Thoracic aorta endothelial cell (primary cell): ENCODE data around the gene MKRN2OS. TPM values are rescaled to one million over a fixed set of nuclear protein-coding genes. Genes with fewer than 3 reads are reported as not detected.

Experiments
- small RNA-seq: library from RNA; depleted of rRNA; stranded (forward); fragments of <200 nt; gene quantifications from one replicate; pipeline ENCODE3, GENCODE V24; 2012
- total RNA-seq: library from RNA; depleted of rRNA; stranded (reverse); fragments of >200 nt; gene quantifications from 2 replicates; pipeline ENCODE4 v1.2.3, GENCODE V29; 2012

MKRN2OS gene, protein sequence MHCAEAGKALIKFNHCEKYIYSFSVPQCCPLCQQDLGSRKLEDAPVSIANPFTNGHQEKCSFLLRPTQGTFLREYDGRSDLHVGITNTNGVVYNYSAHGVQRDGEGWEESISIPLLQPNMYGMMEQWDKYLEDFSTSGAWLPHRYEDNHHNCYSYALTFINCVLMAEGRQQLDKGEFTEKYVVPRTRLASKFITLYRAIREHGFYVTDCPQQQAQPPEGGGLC
- total RNA-seq = not detected in 2 replicates

DNA sequence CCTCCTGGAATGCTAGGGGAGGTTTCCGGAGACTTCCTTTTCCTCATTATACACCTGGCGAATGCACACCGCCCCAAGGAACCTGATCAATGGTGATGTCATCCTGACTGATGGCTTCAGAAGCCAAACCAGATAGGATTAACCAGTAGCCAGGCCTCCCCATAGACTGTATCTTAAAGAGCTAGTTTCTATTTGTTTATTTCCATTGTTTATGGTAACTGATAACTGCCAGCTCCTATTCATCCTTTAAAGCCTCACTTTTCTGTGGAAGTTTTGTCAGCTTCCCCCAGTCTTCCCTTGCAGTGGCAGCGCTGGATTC is at the start of gene MKRN2OS:
TSS of gene MKRN2OS (minus strand) at position 27 of the 319 bp plus-strand sequence. CDS start 35 bp downstream, outside the sequence.

DNA sequence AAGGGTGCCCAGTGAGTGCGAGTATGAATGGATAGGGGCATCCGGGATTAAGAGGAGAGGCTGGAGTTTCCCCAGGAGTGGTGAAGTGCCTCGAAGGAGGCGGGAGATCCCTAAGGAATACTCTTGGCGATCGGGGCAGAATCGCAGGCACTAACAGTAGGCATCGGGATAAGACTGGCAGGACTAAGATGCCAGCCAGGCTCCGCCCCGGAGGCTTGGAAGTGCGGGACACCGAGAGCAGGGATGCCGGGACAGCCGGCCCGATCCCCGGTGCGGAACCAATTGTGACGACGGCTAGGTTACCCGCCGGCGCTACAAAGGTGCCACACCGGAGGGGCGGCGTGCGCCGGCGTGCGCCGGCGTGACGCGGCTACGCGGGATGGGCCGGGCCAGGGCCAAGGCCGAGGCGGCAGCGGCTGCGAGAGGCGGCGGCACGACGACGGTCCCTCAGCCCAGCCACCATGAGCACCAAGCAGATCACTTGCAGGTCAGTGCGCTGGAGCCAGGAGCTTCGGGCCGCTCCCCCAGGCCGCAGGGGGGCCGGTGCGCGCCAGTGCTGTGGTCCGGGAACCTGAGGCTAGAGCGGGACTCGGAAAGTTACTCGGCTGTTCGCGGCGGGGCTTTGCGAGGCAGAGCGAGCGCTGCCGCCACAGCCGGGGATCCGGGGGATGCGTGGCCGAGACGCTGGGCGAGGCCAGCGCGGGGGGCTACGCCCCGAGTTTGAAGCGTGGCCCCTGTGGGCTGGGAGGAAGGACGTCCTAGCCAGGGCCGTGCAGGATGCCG is 11.6 kb upstream of the MKRN2OS start, which contains the start of gene MKRN2:
TSS of gene MKRN2 (plus strand) at position 398 of the 783 bp plus-strand sequence. CDS start at position 462, 64 bp downstream.

Small RNA genes within 50 kb of the gene (small RNA-seq; reads per million reads assigned to genes)
- gene RF00017 (not detected), gene RNA5SP123 (not detected), gene RNU6-377P (not detected)

Other genes with a start within 250 kb of the MKRN2OS start
- gene TSEN2, start 61.0 kb downstream of the MKRN2OS start, total RNA-seq = 16.6 and 23.3 TPM in 2 replicates
- gene MKRN2, start 11.6 kb upstream of the MKRN2OS start, total RNA-seq = 35.5 and 36.8 TPM in 2 replicates
- gene RAF1, start 118.6 kb upstream of the MKRN2OS start, total RNA-seq = 86.0 and 92.1 TPM in 2 replicates
- not detected in 2 replicates for gene TMEM40, start 213.8 kb upstream of the MKRN2OS start, total RNA-seq